Stimulated activated CD4-positive, alpha-beta T cell treated with anti-CD3 and anti-CD28 coated beads, Interleukin-2, amount 100 ng/mL, for 4 hours (primary cell): ENCODE data around the gene UBE2J2.
"Not testable (repeated sequence)": the region's sequence is repeated elsewhere in the genome, so short reads cannot be mapped to it uniquely, and the experiment has no call there.

ENCODE experiments used
- DNase-seq: peaks from one replicate; pipeline ENCODE4 v3.0.0-alpha.2; 2020; ENCODE audit warnings: low read depth

Gene UBE2J2

GRCh38 chr1:1255611-1256010 lies 18.0 kb downstream of the UBE2J2 start:
- no peak for DNase-seq

- no peak for DNase-seq
Measured at GRCh38 chr1:1255078-1255477, 18.6 kb downstream of the UBE2J2 start.

- no peak for DNase-seq
Measured at GRCh38 chr1:1254667-1254998, 19.0 kb downstream of the UBE2J2 start.

GRCh38 chr1:1253972-1254666 lies 19.5 kb downstream of the UBE2J2 start:
- DNase-seq = no peak

- DNase-seq = no peak
Measured at GRCh38 chr1:1253314-1253713, 20.3 kb downstream of the UBE2J2 start.

- peak; percentile 67 for DNase-seq
Measured at GRCh38 chr1:1250786-1251284, 22.8 kb downstream of the UBE2J2 start.

GRCh38 chr1:1248009-1248913 lies 25.4 kb downstream of the UBE2J2 start:
- DNase-seq = not testable (repeated sequence)

GRCh38 chr1:1247341-1247913 lies 26.2 kb downstream of the UBE2J2 start:
- no peak for DNase-seq

GRCh38 chr1:1246577-1247340 lies 26.9 kb downstream of the UBE2J2 start, which contains the start of gene C1QTNF12:
TSS of gene C1QTNF12 (minus strand) at chr1:1246722. CDS start at chr1:1246690, 32 bp downstream.
- DNase-seq = no peak

- DNase-seq = no peak
Measured at GRCh38 chr1:1245817-1246576, 27.7 kb downstream of the UBE2J2 start.

GRCh38 chr1:1245178-1245816 lies 28.4 kb downstream of the UBE2J2 start:
- no peak for DNase-seq

GRCh38 chr1:1244192-1244811 lies 29.4 kb downstream of the UBE2J2 start:
- no peak for DNase-seq

- DNase-seq = no peak
Measured at GRCh38 chr1:1243807-1244191, 29.9 kb downstream of the UBE2J2 start.

GRCh38 chr1:1243266-1243660 lies 30.4 kb downstream of the UBE2J2 start:
- no peak for DNase-seq

GRCh38 chr1:1242461-1243265 lies 31.0 kb downstream of the UBE2J2 start:
- DNase-seq = no peak

GRCh38 chr1:1241588-1242219 lies 31.9 kb downstream of the UBE2J2 start:
- no peak for DNase-seq

- DNase-seq = no peak
Measured at GRCh38 chr1:1240822-1241587, 32.6 kb downstream of the UBE2J2 start.

GRCh38 chr1:1240348-1240732 lies 33.3 kb downstream of the UBE2J2 start:
- DNase-seq = no peak
